HG02981 (cell line): ENCODE results near the gene NPTN.
"Not testable (repeated sequence)": the region's sequence is repeated elsewhere in the genome, so short reads cannot be mapped to it uniquely, and the experiment has no call there.

ENCODE experiments used
- ATAC-seq: cut with Tn5 transposase; IDR thresholded peaks from one replicate; pipeline ENCODE4 v1.9.1; 2021; ENCODE audit warnings: mild to moderate bottlenecking, moderate library complexity; ENCODE audit not compliant: unreplicated experiment

NPTN gene

GRCh38 chr15:73633111-73633990 is at the start of gene NPTN:
NPTN (minus strand) TSS chr15:73633389; CDS start chr15:73633215, 174 bp downstream.
- ATAC-seq = peak; percentile 88

GRCh38 chr15:73682600-73683090 is 49.5 kb upstream of the NPTN start:
- ATAC-seq = no peak

GRCh38 chr15:73681856-73682599 is 48.8 kb upstream of the NPTN start:
- no peak for ATAC-seq

- ATAC-seq = no peak
These were observed 47.9 kb upstream of the NPTN start for GRCh38 chr15:73681063-73681462.

- ATAC-seq = no peak
These were observed 47.4 kb upstream of the NPTN start for GRCh38 chr15:73680549-73680948.

- no peak for ATAC-seq
These were observed 46.8 kb upstream of the NPTN start for GRCh38 chr15:73679964-73680363.

- ATAC-seq = no peak
These were observed 46.0 kb upstream of the NPTN start for GRCh38 chr15:73679180-73679579.

GRCh38 chr15:73678498-73678897 is 45.3 kb upstream of the NPTN start:
- ATAC-seq = no peak

GRCh38 chr15:73677733-73678132 is 44.5 kb upstream of the NPTN start:
- ATAC-seq = no peak

GRCh38 chr15:73677146-73677607 is 44.0 kb upstream of the NPTN start:
- ATAC-seq = no peak

- ATAC-seq = no peak
These were observed 41.4 kb upstream of the NPTN start for GRCh38 chr15:73674587-73674986.

GRCh38 chr15:73660455-73660854 is 27.3 kb upstream of the NPTN start:
- no peak for ATAC-seq

GRCh38 chr15:73658645-73659044 is 25.5 kb upstream of the NPTN start:
- ATAC-seq = no peak

- ATAC-seq = no peak
These were observed 22.5 kb upstream of the NPTN start for GRCh38 chr15:73655724-73656123.

- ATAC-seq = no peak
These were observed 21.5 kb upstream of the NPTN start for GRCh38 chr15:73654659-73655058.

GRCh38 chr15:73650416-73651126 is 17.4 kb upstream of the NPTN start:
- ATAC-seq = no peak

- no peak for ATAC-seq
These were observed 14.8 kb upstream of the NPTN start for GRCh38 chr15:73648014-73648295.

- ATAC-seq = no peak
These were observed 14.2 kb upstream of the NPTN start for GRCh38 chr15:73647259-73648013.

- ATAC-seq = not testable (repeated sequence)
These were observed 6.3 kb upstream of the NPTN start for GRCh38 chr15:73639464-73639863.

GRCh38 chr15:73637527-73637926 is 4.3 kb upstream of the NPTN start:
- ATAC-seq = no peak
